OCI-LY3 (cell line): ENCODE data around the gene ISOC2.

Source experiments
- H2AFZ ChIP-seq: fragments of 200-600, 300-600 bp; shearing (Covaris generic); 2 replicates; pipeline ENCODE4 v1.6.0; 2014; ENCODE audit warnings: antibody characterized with exemption, low read depth, low read length
- H3K27ac ChIP-seq: fragments of 200-600, 300-600 bp; sonication (generic); 2 replicates; pipeline ENCODE4 v1.5.1; 2014; ENCODE audit warnings: mild to moderate bottlenecking, low read length, moderate library complexity, mixed read lengths
- H3K27me3 ChIP-seq: fragments of 200-600, 300-600 bp; sonication (generic); 2 replicates; pipeline ENCODE4 v1.6.1; 2014; ENCODE audit warnings: low read depth, low read length, mixed read lengths
- H3K36me3 ChIP-seq: fragments of 200-600, 300-600 bp; sonication (generic); replicated peaks from 2 replicates; pipeline ENCODE3; 2014; ENCODE audit warnings: low read depth, low read length, mixed read lengths
- H3K4me1 ChIP-seq: fragments of 300-600, 200-600 bp; sonication (generic); 2 replicates; pipeline ENCODE4 v1.6.1; 2014; ENCODE audit warnings: low read length, mixed read lengths
- H3K4me2 ChIP-seq: fragments of 200-600, 300-600 bp; sonication (generic); 2 replicates; pipeline ENCODE4 v1.6.1; 2014; ENCODE audit warnings: low read length, mixed read lengths
- H3K4me3 ChIP-seq: fragments of 300-600, 200-600 bp; sonication (generic); 2 replicates; pipeline ENCODE4 v1.5.1; 2014; ENCODE audit warnings: antibody characterized with exemption, mild to moderate bottlenecking, low read length, moderate library complexity
- H3K79me2 ChIP-seq: fragments of 300-600, 200-600 bp; shearing (Covaris generic); 2 replicates; pipeline ENCODE4 v1.6.1; 2014; ENCODE audit warnings: mild to moderate bottlenecking, low read length, mixed read lengths
- H3K9ac ChIP-seq: fragments of 300-600, 200-600 bp; shearing (Covaris generic); 2 replicates; pipeline ENCODE4 v1.6.0; 2014; ENCODE audit warnings: mild to moderate bottlenecking, low read length, moderate library complexity
- H3K9me3 ChIP-seq: fragments of 200-600, 300-600 bp; shearing (Covaris generic); 2 replicates; pipeline ENCODE4 v1.6.1; 2014; ENCODE audit warnings: low read length, mixed read lengths; ENCODE audit not compliant: insufficient read depth
- H4K20me1 ChIP-seq: fragments of 200-600, 300-600 bp; sonication (generic); 2 replicates; pipeline ENCODE4 v1.6.1; 2016; ENCODE audit warnings: low read length, mixed read lengths; ENCODE audit not compliant: insufficient read depth
- EZH2phosphoT487 ChIP-seq: fragments of 200-600 bp; shearing (Covaris generic); IDR thresholded peaks from 2 replicates; pipeline ENCODE4 v1.6.1; 2018; ENCODE audit warnings: antibody characterized with exemption, mixed run types, low read depth
- TF ChIP-seq, protein P1 (sequence below): fragments of 200-600, 300-600 bp; sonication (generic); IDR thresholded peaks from 2 replicates; pipeline ENCODE4 v1.5.1; 2014; ENCODE audit warnings: antibody characterized with exemption, low read length, low read depth

The ISOC2 gene

DNA sequence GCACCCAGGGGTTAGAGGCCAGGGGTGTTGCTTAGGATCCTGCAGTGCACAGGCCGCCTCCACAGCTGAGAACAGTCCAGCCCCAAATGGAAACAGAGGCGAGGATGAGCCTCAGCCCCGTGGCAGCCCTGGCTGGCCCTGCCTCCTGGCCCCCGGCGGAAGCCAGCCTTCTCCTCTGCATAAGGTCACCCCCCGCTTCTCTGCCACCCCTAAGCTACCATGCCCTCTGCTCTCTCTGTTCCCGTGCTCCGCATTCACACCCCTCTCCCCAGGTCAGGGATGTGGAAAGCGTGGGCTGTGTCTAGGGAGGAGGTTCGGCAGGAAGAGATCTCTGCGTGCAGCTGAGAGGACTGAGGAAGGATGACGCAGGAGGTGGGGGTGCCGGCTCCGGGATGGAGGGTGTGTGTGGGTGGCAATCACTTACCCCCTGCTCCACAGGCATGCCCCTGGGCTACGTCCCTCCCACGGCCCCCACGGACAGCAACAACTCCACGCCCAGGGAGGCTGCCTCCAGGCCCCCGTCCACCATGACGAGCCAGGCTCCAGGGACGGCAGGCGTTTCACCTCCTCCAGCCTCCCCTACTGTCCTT is 32.8 kb upstream of the ISOC2 start:
- no peak overlapping the region for H3K27ac ChIP-seq
- TF ChIP-seq, protein P1, sequence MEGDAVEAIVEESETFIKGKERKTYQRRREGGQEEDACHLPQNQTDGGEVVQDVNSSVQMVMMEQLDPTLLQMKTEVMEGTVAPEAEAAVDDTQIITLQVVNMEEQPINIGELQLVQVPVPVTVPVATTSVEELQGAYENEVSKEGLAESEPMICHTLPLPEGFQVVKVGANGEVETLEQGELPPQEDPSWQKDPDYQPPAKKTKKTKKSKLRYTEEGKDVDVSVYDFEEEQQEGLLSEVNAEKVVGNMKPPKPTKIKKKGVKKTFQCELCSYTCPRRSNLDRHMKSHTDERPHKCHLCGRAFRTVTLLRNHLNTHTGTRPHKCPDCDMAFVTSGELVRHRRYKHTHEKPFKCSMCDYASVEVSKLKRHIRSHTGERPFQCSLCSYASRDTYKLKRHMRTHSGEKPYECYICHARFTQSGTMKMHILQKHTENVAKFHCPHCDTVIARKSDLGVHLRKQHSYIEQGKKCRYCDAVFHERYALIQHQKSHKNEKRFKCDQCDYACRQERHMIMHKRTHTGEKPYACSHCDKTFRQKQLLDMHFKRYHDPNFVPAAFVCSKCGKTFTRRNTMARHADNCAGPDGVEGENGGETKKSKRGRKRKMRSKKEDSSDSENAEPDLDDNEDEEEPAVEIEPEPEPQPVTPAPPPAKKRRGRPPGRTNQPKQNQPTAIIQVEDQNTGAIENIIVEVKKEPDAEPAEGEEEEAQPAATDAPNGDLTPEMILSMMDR: no peak
- TF ChIP-seq EZH2phosphoT487: no peak
- no peaks in the 10 kb centered on the region for H3K4me1 ChIP-seq
- H3K9ac ChIP-seq: no peak overlapping the region
- H2AFZ ChIP-seq: no peak overlapping the region; the same call in 1 of the 2 replicates
- no peak overlapping the region for H3K4me3 ChIP-seq
- no peaks in the 10 kb centered on the region for H3K27me3 ChIP-seq
- no peaks in the 10 kb centered on the region for H3K79me2 ChIP-seq
- no peaks in the 10 kb centered on the region for H3K36me3 ChIP-seq
- no peaks in the 10 kb centered on the region for H4K20me1 ChIP-seq
- no peak overlapping the region for H3K4me2 ChIP-seq
- no peaks in the 10 kb centered on the region for H3K9me3 ChIP-seq

DNA sequence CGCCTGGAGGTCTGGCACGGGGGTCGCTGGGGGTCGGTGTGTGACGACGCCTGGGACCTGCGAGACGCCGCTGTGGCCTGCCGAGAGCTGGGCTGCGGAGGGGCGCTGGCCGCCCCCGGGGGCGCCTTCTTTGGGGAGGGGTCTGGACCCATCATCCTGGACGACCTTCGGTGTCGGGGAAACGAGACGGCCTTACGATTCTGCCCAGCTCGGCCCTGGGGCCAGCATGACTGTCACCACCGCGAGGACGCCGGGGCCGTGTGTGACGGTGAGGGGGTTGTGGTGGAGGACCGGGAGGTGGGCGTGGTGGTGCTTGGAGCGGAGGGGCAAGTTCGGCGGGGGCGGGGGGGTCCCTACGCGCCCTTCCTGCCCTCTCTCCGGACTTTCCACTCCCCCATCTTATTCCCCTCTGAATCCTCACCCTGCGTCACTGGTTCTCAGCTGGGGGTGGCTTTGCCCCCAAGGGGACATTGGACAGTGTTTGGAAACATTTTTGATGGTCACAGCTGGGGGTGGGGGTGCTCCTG is 32.3 kb upstream of the ISOC2 start:
- Histone ChIP-seq H3K4me1 (no peaks in the 10 kb centered on the region), H3K4me2 (no peak overlapping the region), H3K9ac (no peak overlapping the region), H4K20me1 (no peaks in the 10 kb centered on the region), H3K27ac (no peak overlapping the region), H3K79me2 (no peaks in the 10 kb centered on the region), H3K9me3 (no peaks in the 10 kb centered on the region), H3K36me3 (no peaks in the 10 kb centered on the region), H3K27me3 (no peaks in the 10 kb centered on the region), H2AFZ (no peak overlapping the region), H3K4me3 (no peak overlapping the region)
- no peak for TF ChIP-seq EZH2phosphoT487
- TF ChIP-seq, protein P1: no peak

DNA sequence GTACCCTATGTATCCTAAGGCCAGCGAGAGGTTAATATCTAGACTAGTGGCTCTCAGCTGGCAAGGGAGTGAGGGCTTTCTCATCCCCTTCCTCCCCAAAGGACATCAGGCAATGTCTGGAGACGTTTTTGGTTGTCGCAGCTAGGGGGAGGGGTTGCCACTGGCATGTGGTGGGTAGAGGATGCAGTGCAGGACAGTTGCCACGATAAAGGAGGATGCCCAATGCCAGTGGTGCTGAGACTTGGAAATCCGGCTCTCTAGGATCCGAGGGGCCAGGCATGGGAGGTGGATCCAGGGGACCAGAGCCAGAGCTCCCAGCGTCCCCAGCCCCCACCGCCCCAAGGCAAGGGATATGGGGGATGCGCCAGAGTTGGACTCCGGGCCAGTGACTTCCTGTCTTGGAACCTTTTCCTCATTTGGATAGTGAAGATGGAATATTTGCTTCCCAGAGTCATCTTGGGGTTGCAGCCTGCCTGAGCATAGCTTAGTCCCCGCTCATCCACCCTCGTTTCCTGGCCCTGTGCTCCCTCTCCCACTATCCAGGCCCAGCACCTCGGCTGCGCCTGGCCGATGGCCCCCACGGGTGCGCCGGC is 31.7 kb upstream of the ISOC2 start:
- peaks cover 3% of the 10 kb centered on the region; the same call in 1 of the 2 replicates for H3K4me1 ChIP-seq
- H3K27ac ChIP-seq: no peak overlapping the region
- no peaks in the 10 kb centered on the region for H3K79me2 ChIP-seq
- no peaks in the 10 kb centered on the region for H4K20me1 ChIP-seq
- no peaks in the 10 kb centered on the region for H3K9me3 ChIP-seq
- no peak overlapping the region for H3K4me3 ChIP-seq
- H3K4me2 ChIP-seq: no peak overlapping the region
- no peaks in the 10 kb centered on the region for H3K27me3 ChIP-seq
- H3K36me3 ChIP-seq: no peaks in the 10 kb centered on the region
- H3K9ac ChIP-seq: no peak overlapping the region
- no peak for TF ChIP-seq EZH2phosphoT487
- H2AFZ ChIP-seq: no peak overlapping the region

DNA sequence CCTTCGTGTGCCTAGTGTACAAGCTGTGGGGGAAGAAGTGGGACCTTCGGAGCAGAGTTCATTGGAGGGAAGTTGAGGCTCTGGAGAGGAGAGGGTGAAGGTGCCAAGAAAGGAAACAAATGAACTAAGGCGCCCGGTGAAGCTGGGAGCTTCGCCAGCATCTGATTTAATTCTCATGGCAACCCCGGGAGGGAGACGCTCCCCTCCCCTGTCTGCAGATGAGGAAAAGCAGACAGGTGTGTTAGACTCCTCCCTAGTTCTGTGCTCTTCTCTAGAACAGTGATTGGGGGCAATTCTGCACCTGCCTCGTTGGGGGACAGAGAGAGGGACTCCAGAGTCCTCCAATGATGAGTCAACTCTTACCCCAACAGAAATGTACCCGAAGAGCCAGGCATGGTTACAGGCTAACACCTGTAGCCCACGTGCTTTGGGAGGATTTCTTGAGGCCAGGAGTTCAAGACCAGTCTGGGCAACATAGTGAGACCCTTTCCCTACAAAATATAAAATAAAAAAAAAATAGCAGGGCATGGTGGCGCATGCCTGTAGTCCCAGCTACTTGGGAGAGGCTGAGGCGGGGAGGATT is 31.0 kb upstream of the ISOC2 start:
- H3K36me3 ChIP-seq: no peaks in the 10 kb centered on the region
- no peak overlapping the region for H2AFZ ChIP-seq
- H3K9ac ChIP-seq: no peak overlapping the region
- H3K9me3 ChIP-seq: no peaks in the 10 kb centered on the region
- H3K4me1 ChIP-seq: peaks cover 3% of the 10 kb centered on the region; the same call in 1 of the 2 replicates
- H3K4me2 ChIP-seq: no peak overlapping the region
- H3K79me2 ChIP-seq: no peaks in the 10 kb centered on the region
- no peak for TF ChIP-seq EZH2phosphoT487
- TF ChIP-seq, protein P1: no peak
- no peak overlapping the region for H3K4me3 ChIP-seq
- no peaks in the 10 kb centered on the region for H4K20me1 ChIP-seq
- H3K27me3 ChIP-seq: no peaks in the 10 kb centered on the region
- H3K27ac ChIP-seq: no peak overlapping the region
